Measurements from ENCODE around the gene ITPRIP.

The ITPRIP gene

GRCh38 chr10:104337985-104338735 lies at the start of gene ITPRIP:
TSS of gene ITPRIP (minus strand) at chr10:104338465. CDS start at chr10:104316051, 22,414 bp downstream.
- TF ChIP-seq CTCF (IDR thresholded peaks at IDR 0.05; ENCODE audit: control insufficient read depth, insufficient read depth, low read depth, low read length, missing control alignments): peak; percentile 33
- DNase-seq (ENCODE audit: low read depth): peak; percentile 57
- peak within 1 kb of the TSS; percentile 95 for H3K4me3 ChIP-seq (ENCODE audit: control insufficient read depth, low read depth, low read length)

GRCh38 chr10:104387130-104387888 lies 49.0 kb upstream of the ITPRIP start:
- DNase-seq (ENCODE audit: low read depth): no peak
- no peak overlapping the region for H3K4me3 ChIP-seq (ENCODE audit: control insufficient read depth, low read depth, low read length)
- TF ChIP-seq CTCF (IDR thresholded peaks at IDR 0.05; ENCODE audit: control insufficient read depth, insufficient read depth, low read depth, low read length, missing control alignments): no peak

- H3K4me3 ChIP-seq (ENCODE audit: control insufficient read depth, low read depth, low read length): no peak overlapping the region
- DNase-seq (ENCODE audit: low read depth): no peak
- TF ChIP-seq CTCF (IDR thresholded peaks at IDR 0.05; ENCODE audit: control insufficient read depth, insufficient read depth, low read depth, low read length, missing control alignments): no peak
Measured at GRCh38 chr10:104380336-104380735, 42.1 kb upstream of the ITPRIP start.

- TF ChIP-seq CTCF (IDR thresholded peaks at IDR 0.05; ENCODE audit: control insufficient read depth, insufficient read depth, low read depth, low read length, missing control alignments): no peak
- no peak overlapping the region for H3K4me3 ChIP-seq (ENCODE audit: control insufficient read depth, low read depth, low read length)
- DNase-seq (ENCODE audit: low read depth): no peak
Measured at GRCh38 chr10:104376784-104377300, 38.6 kb upstream of the ITPRIP start.

- no peak overlapping the region for H3K4me3 ChIP-seq (ENCODE audit: control insufficient read depth, low read depth, low read length)
- DNase-seq (ENCODE audit: low read depth): no peak
- TF ChIP-seq CTCF (IDR thresholded peaks at IDR 0.05; ENCODE audit: control insufficient read depth, insufficient read depth, low read depth, low read length, missing control alignments): no peak
Measured at GRCh38 chr10:104374591-104374990, 36.3 kb upstream of the ITPRIP start.

- H3K4me3 ChIP-seq (ENCODE audit: control insufficient read depth, low read depth, low read length): no peak overlapping the region
- DNase-seq (ENCODE audit: low read depth): no peak
- TF ChIP-seq CTCF (IDR thresholded peaks at IDR 0.05; ENCODE audit: control insufficient read depth, insufficient read depth, low read depth, low read length, missing control alignments): no peak
Measured at GRCh38 chr10:104371753-104372152, 33.5 kb upstream of the ITPRIP start.
